Endodermal cell (in vitro differentiated cells): ENCODE results near the gene CNPY4. TPM values are rescaled to one million over a fixed set of nuclear protein-coding genes. Genes with fewer than 3 reads are reported as not detected.

ENCODE experiments used
- DNase-seq: peaks from one replicate; pipeline ENCODE4 v3.0.0-alpha.2; 2017
- H3K27ac ChIP-seq: 2 replicates; pipeline ENCODE4 v1.5.1; 2013; ENCODE audit warnings: mild to moderate bottlenecking, low read depth, low read length, moderate library complexity
- H3K27me3 ChIP-seq: 2 replicates; pipeline ENCODE4 v1.6.1; 2013; ENCODE audit warnings: mild to moderate bottlenecking, low read length, moderate library complexity; ENCODE audit not compliant: insufficient read depth, control insufficient read depth, poor library complexity, severe bottlenecking
- H3K36me3 ChIP-seq: 2 replicates; pipeline ENCODE4 v1.7.0; 2013; ENCODE audit warnings: mild to moderate bottlenecking, low read length, moderate library complexity; ENCODE audit not compliant: control insufficient read depth, insufficient read depth
- H3K4me1 ChIP-seq: one replicate; pipeline ENCODE4 v1.7.0; 2013; ENCODE audit warnings: low read length; ENCODE audit not compliant: control insufficient read depth, insufficient read depth
- H3K4me3 ChIP-seq: 2 replicates; pipeline ENCODE4 v1.5.1; 2013; ENCODE audit warnings: mild to moderate bottlenecking, low read length, moderate library complexity
- H3K9ac ChIP-seq: 2 replicates; pipeline ENCODE4 v1.6.1; 2013; ENCODE audit warnings: mild to moderate bottlenecking, low read length, moderate library complexity; ENCODE audit not compliant: poor library complexity, severe bottlenecking; ENCODE audit errors: extremely low read depth
- H3K9me3 ChIP-seq: 2 replicates; pipeline ENCODE4 v1.6.1; 2013; ENCODE audit warnings: mild to moderate bottlenecking, low read length, moderate library complexity; ENCODE audit not compliant: control insufficient read depth
- H3K27ac Mint-ChIP-seq: 2 replicates; pipeline ENCODE4 v1.8.0; 2020; ENCODE audit warnings: mixed read lengths
- H3K27me3 Mint-ChIP-seq: 2 replicates; pipeline ENCODE4 v1.8.0; 2021; ENCODE audit warnings: mild to moderate bottlenecking, mixed read lengths; ENCODE audit not compliant: insufficient read depth
- H3K36me3 Mint-ChIP-seq: 2 replicates; pipeline ENCODE4 v1.8.0; 2020; ENCODE audit warnings: low read depth, mixed read lengths
- H3K4me1 Mint-ChIP-seq: 2 replicates; pipeline ENCODE4 v1.8.0; 2020; ENCODE audit warnings: mixed read lengths
- H3K4me3 Mint-ChIP-seq: 2 replicates; pipeline ENCODE4 v1.8.0; 2020; ENCODE audit warnings: mild to moderate bottlenecking, moderate library complexity, mixed read lengths
- H3K9me3 Mint-ChIP-seq: 2 replicates; pipeline ENCODE4 v1.8.0; 2020; ENCODE audit warnings: mild to moderate bottlenecking, mixed read lengths
- WGBS, 2 experiments: methylation state at CpG; one replicate each; pipeline versions ENCODE4 v1.1.5 to v1.1.7; 2013; ENCODE audit warnings: missing lambda C conversion rate in 2 of 2, mixed read lengths in 1 of 2; ENCODE audit not compliant: insufficient coverage in 1 of 2, insufficient read length in 1 of 2; 5-methylcytosine and 5-hydroxymethylcytosine counted together
- long read RNA-seq, 4 experiments: library from polyadenylated mRNA in 2 of 4; library from RNA in 1 of 4; library from capped mRNA in 1 of 4; stranded (forward) in 3 of 4; unstranded in 1 of 4; transcript quantifications; one replicate each; pipeline ENCODE4 v2.0.0, GENCODE V29; 2020 to 2021; ENCODE audit warnings: inconsistent platforms in 1 of 4
- polyA plus RNA-seq, 2 experiments: library from polyadenylated mRNA; stranded (reverse); fragments of 50-300 nt; gene quantifications; one replicate each; pipeline ENCODE4 v1.2.3, GENCODE V29; 2013
- total RNA-seq, 2 donors: library from RNA; stranded (reverse); fragmentation: NEBNext Ultra II Directional in 1 of 2; extraction: Animal tissue kit (Norgen Biotek cat#: 25700) in 1 of 2; gene quantifications; 2 replicates in 1 of 2; 3 replicates in 1 of 2; pipeline ENCODE4 v1.2.1, GENCODE V29; 2021
- TF ChIP-seq, protein P1 (sequence below): fragments of 200-600 bp; sonication (generic); conservative IDR thresholded peaks from 2 replicates; pipeline ENCODE4 v1.5.0; 2021; ENCODE audit warnings: antibody characterized with exemption, mild to moderate bottlenecking

CNPY4 gene
- 10 to 100 TPM; 16.2 to 19.4 TPM for total RNA-seq
- polyA plus RNA-seq (2013, experiment 1 of 2) = 28.6 TPM
- polyA plus RNA-seq (2013, experiment 2 of 2) = 24.1 TPM
- long read RNA-seq, experiment 1, partial matches to known transcripts = 1 of 7 reads
- long read RNA-seq, experiment 1, other reads (novel, unspliced or antisense) = 3 of 7 reads
- long read RNA-seq, experiment 2, transcript CNPY4-201 (6 exons, 1,502 nt) = major isoform, 9 of 14 reads
- long read RNA-seq, experiment 2, partial matches to known transcripts = 1 of 14 reads
- long read RNA-seq, experiment 2, other reads (novel, unspliced or antisense) = 4 of 14 reads
- long read RNA-seq, experiment 3, transcript CNPY4-201 (6 exons, 1,502 nt) = major isoform, 19 of 27 reads
- long read RNA-seq, experiment 3, partial matches to known transcripts = 0 of 27 reads
- long read RNA-seq, experiment 3, other reads (novel, unspliced or antisense) = 8 of 27 reads
- long read RNA-seq, experiment 4, transcript CNPY4-201 (6 exons, 1,502 nt) = major isoform, 22 of 34 reads
- long read RNA-seq, experiment 4, partial matches to known transcripts = 6 of 34 reads
- long read RNA-seq, experiment 4, other reads (novel, unspliced or antisense) = 5 of 34 reads

- 0 to 1% methylated on average over 25 to 47 of the region's 49 CpGs for WGBS, 2 experiments
- no peaks in the 10 kb centered on the region for H3K27me3 Mint-ChIP-seq
These were observed at the start of gene CNPY4, which contains the start of gene TAF6 for GRCh38 chr7:100119072-100119969. TSS of gene CNPY4 (plus strand) at chr7:100119634. CDS start at chr7:100119745, 111 bp downstream. TSS of gene TAF6 (minus strand) at chr7:100119358. CDS start at chr7:100114209, 5,149 bp downstream.

GRCh38 chr7:100069991-100070390 lies 49.4 kb upstream of the CNPY4 start:
- Histone ChIP-seq H3K27ac (no peak overlapping the region), H3K27me3 (no peaks in the 10 kb centered on the region), H3K36me3 (peaks cover 85% of the 10 kb centered on the region), H3K4me3 (peak overlapping the region; percentile 70), H3K9me3 (peaks cover 61% of the 10 kb centered on the region), H3K4me1 (no peaks in the 10 kb centered on the region), H3K9ac (no peak overlapping the region)
- Mint-ChIP-seq H3K27me3 (no peaks in the 10 kb centered on the region), H3K27ac (no peak overlapping the region), H3K4me1 (no peaks in the 10 kb centered on the region), H3K36me3 (peaks cover 95% of the 10 kb centered on the region), H3K9me3 (peaks cover 77% of the 10 kb centered on the region), H3K4me3 (no peak overlapping the region)
- DNase-seq = peak; percentile 31
- TF ChIP-seq, protein P1, sequence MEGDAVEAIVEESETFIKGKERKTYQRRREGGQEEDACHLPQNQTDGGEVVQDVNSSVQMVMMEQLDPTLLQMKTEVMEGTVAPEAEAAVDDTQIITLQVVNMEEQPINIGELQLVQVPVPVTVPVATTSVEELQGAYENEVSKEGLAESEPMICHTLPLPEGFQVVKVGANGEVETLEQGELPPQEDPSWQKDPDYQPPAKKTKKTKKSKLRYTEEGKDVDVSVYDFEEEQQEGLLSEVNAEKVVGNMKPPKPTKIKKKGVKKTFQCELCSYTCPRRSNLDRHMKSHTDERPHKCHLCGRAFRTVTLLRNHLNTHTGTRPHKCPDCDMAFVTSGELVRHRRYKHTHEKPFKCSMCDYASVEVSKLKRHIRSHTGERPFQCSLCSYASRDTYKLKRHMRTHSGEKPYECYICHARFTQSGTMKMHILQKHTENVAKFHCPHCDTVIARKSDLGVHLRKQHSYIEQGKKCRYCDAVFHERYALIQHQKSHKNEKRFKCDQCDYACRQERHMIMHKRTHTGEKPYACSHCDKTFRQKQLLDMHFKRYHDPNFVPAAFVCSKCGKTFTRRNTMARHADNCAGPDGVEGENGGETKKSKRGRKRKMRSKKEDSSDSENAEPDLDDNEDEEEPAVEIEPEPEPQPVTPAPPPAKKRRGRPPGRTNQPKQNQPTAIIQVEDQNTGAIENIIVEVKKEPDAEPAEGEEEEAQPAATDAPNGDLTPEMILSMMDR = no peak
- 96 to 100% methylated on average over 4 to 5 of the region's 5 CpGs for WGBS, 2 experiments

More at GRCh38 chr7:100119072-100119969, at the start of gene CNPY4, which contains the start of gene TAF6:
- Histone ChIP-seq H3K36me3 (peaks cover 13% of the 10 kb centered on the region), H3K27ac (peak within 1 kb of the TSS; percentile 99), H3K9ac (peak within 1 kb of the TSS; percentile 88), H3K9me3 (no peaks in the 10 kb centered on the region), H3K27me3 (no peaks in the 10 kb centered on the region), H3K4me3 (peak within 1 kb of the TSS; percentile 95), H3K4me1 (no peaks in the 10 kb centered on the region)
- H3K9me3 Mint-ChIP-seq = no peaks in the 10 kb centered on the region
- peak; percentile 98 for DNase-seq
- TF ChIP-seq, protein P1 = no peak
- H3K4me3 Mint-ChIP-seq = peak within 1 kb of the TSS; percentile 99
- H3K36me3 Mint-ChIP-seq = peaks cover 17% of the 10 kb centered on the region
- peak within 1 kb of the TSS; percentile 99 for H3K27ac Mint-ChIP-seq
- peaks cover 8% of the 10 kb centered on the region for H3K4me1 Mint-ChIP-seq
